CD4-positive, alpha-beta memory T cell (primary cell): ENCODE data around the gene LRRC3C. TPM values are rescaled to one million over a fixed set of nuclear protein-coding genes. Genes with fewer than 3 reads are reported as not detected.

Source experiments
- CTCF ChIA-PET: fragments of 350-600 bp; sonication (Branson Sonifier 250); formaldehyde crosslinking; loops from one replicate; lab custom pipeline; 2021; ENCODE audit warnings: inconsistent platforms; ENCODE audit not compliant: partially characterized antibody; lab: Charles Lee
- POLR2A ChIA-PET: fragments of 350-600 bp; sonication (Branson Sonifier 250); formaldehyde crosslinking; loops from one replicate; lab custom pipeline; 2021; ENCODE audit not compliant: partially characterized antibody; lab: Charles Lee
- DNase-seq, 5 donors: peaks; one replicate each; pipeline versions ENCODE4 v3.0.0 to v3.0.0-alpha.2; 2020 to 2022; ENCODE audit warnings: mixed read lengths in 1 of 5
- H3K27ac ChIP-seq: one replicate; pipeline ENCODE4 v1.7.0; 2013; ENCODE audit warnings: low read depth, low read length
- H3K27me3 ChIP-seq: 2 replicates; pipeline ENCODE4 v1.7.0; 2013; ENCODE audit warnings: mild to moderate bottlenecking, low read length, moderate library complexity; ENCODE audit not compliant: insufficient read depth
- H3K36me3 ChIP-seq: 2 replicates; pipeline ENCODE4 v1.7.0; 2013; ENCODE audit warnings: mild to moderate bottlenecking, low read length, moderate library complexity; ENCODE audit not compliant: insufficient read depth
- H3K4me1 ChIP-seq: 2 replicates; pipeline ENCODE4 v1.7.0; 2013; ENCODE audit warnings: mild to moderate bottlenecking, low read length, moderate library complexity; ENCODE audit not compliant: insufficient read depth
- H3K4me3 ChIP-seq, 2 donors: one replicate each; pipeline ENCODE4 v1.7.0; 2013; ENCODE audit warnings: low read length in 2 of 2, mild to moderate bottlenecking in 1 of 2
- H3K9me3 ChIP-seq, 2 donors: one replicate each; pipeline ENCODE4 v1.7.0; 2013; ENCODE audit warnings: low read length in 2 of 2, control low read depth in 1 of 2; ENCODE audit not compliant: control insufficient read depth in 1 of 2
- H3K27ac Mint-ChIP-seq, 7 donors: one replicate each; pipeline ENCODE4 v1.8.0; 2020 to 2021; ENCODE audit warnings: mixed read lengths in 7 of 7, mild to moderate bottlenecking in 6 of 7, inconsistent platforms in 3 of 7, moderate library complexity in 3 of 7
- H3K27me3 Mint-ChIP-seq, 2 donors: one replicate each; pipeline ENCODE4 v1.8.0; 2020 to 2021; ENCODE audit warnings: mixed read lengths in 2 of 2
- H3K36me3 Mint-ChIP-seq, 2 donors: one replicate each; pipeline ENCODE4 v1.8.0; 2020 to 2021; ENCODE audit warnings: mixed read lengths in 2 of 2, inconsistent platforms in 1 of 2, mild to moderate bottlenecking in 1 of 2
- H3K4me1 Mint-ChIP-seq, 4 donors: one replicate each; pipeline ENCODE4 v1.8.0; 2020 to 2021; ENCODE audit warnings: mixed read lengths in 4 of 4, mild to moderate bottlenecking in 1 of 4
- H3K4me3 Mint-ChIP-seq, 8 donors: one replicate each; pipeline ENCODE4 v1.8.0; 2020 to 2021; ENCODE audit warnings: mixed read lengths in 8 of 8, mild to moderate bottlenecking in 7 of 8, moderate library complexity in 6 of 8, inconsistent platforms in 3 of 8
- H3K9me3 Mint-ChIP-seq, 8 donors: one replicate each; pipeline ENCODE4 v1.8.0; 2020 to 2021; ENCODE audit warnings: mixed read lengths in 8 of 8, mild to moderate bottlenecking in 5 of 8, inconsistent platforms in 3 of 8, moderate library complexity in 1 of 8
- intact Hi-C: fragments of 100-400 bp; cut with micrococcal nuclease; formaldehyde crosslinking; loops from one replicate; pipeline ENCODE4 v1.15.1; 2023
- polyA plus RNA-seq, 2 donors: library from polyadenylated mRNA; unstranded; fragments of 300-500 nt; fragmentation: Illumina TruSeq; gene quantifications; one replicate each; pipeline ENCODE4 v1.2.3, GENCODE V29; 2021
- total RNA-seq, 2 experiments: library from RNA; stranded (reverse); gene quantifications; one replicate each; pipeline ENCODE4 v1.2.3, GENCODE V29; 2021

Gene LRRC3C
- total and polyA plus RNA-seq, 4 experiments from 2014 or later: not detected

DNA sequence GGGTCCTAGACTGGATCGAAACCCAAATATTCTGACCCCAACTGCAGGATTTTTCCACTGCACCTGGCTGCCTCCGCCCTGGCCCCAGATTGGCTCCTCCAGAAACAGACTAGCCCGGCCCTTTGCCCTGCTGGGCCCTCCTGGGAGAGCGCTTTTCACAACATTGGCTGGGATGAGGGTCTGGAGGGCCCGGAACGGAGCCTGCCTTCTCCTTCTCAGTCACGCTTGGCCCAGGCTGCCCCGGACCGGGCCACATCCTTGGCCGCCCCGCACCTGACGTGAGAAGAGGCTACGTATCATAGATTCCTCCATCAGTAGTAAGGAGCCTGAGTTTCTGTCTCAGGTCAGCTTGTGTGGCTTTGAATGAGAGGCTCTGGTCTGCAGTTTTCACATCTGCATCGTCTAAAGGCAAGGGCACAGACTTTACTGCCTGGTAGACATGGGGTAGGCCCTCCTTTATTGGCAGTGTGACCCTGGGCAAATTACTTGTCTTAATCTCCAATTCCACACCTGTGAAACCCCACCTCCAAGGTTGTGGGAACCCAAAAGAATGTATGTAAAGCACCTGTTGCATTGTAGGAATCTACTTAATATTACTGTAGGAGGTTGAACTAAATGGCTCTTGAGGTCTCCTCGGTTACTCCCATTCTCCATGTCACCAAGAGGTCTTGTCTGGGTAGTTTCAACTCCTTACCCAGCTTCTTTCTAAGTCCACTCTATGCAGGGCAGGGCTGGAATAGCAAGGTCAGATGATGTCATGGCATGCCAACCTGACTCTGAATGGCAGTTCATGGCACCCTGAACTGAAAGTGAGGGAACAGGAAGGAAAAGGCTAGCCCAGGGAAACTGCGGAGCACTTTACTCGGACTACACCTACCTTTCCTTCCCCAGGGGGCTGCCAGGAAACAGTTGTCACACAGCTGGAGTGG, 661 bp downstream of the LRRC3C start:
- ChIA-PET POLR2A (interaction anchor here (1.0 to 3.3 kb wide), 9 partner anchors 10 to 290 kb away, joined by 3 to 20 read pairs (median 7); partner anchors contain the start of genes GSDMB, PSMD3, WIPF2 and ZPBP2), CTCF (interaction anchor here (2.2 kb wide), 1 partner anchor 12 kb away, joined by 8 read pairs; no protein-coding TSS in a partner anchor)
- H3K9me3 Mint-ChIP-seq: peaks cover 0 to 2% (median 0%) of the 10 kb centered on the region in 8 donors
- Histone ChIP-seq H3K36me3 (peaks cover 11% of the 10 kb centered on the region), H3K27ac (peak overlapping the region; percentile 82), H3K27me3 (no peaks in the 10 kb centered on the region), H3K4me3 (peak overlapping the region; percentile 79 to 89), H3K9me3 (no peaks in the 10 kb centered on the region), H3K4me1 (peaks cover 41% of the 10 kb centered on the region)
- no peak for DNase-seq
- no peaks in the 10 kb centered on the region for H3K27me3 Mint-ChIP-seq
- peaks cover 6 to 18% of the 10 kb centered on the region in 2 donors for H3K36me3 Mint-ChIP-seq
- intact Hi-C loops: loop anchor here (1.0 to 2.0 kb wide), 5 partner anchors 24 to 291 kb away; partner anchors contain the start of genes PSMD3 and STARD3
- H3K27ac Mint-ChIP-seq: peak overlapping the region; percentile 72 to 99 (median 91)
- H3K4me3 Mint-ChIP-seq: peak overlapping the region; percentile 83 to 99 (median 96)
- peaks cover 17 to 45% (median 34%) of the 10 kb centered on the region in 4 donors for H3K4me1 Mint-ChIP-seq

DNA sequence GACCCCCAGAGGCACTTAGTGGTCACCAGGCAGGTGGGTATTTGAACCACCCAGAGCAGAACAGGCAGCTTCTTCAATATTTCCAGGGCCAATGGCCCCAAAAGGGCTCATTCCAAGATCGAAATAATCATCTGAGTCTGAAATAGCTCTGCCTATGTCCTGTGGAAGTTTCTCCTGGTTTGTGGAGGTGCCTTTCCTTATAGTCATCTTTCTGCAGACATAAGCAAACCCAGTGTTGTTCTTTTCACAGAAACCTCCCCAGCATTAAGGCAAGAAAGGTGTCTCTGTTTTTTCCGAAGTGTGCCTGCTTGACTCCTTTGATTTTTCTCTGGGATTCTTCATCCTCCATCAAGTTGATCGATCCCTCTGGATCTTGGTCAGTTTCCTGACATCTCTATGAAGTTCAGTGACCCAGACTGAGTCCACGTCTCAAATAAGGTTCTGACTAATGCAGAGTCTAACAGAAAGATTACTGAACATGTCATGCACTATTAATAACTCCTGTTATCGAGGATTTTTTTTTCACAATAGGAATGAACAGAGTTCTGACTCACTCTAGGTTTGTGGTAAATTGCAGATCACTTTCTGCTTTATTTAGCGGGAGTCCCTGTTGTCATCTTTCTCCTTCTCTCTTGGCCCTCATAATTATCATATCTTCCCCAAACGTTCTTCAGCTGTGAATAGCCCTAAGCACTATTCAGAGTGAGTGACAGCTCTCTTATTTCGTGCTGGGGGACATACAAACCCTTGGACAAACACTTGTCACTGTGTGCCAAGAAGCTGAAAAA, 1.5 kb downstream of the LRRC3C start:
- intact Hi-C loops: no loop called here
- H3K27ac Mint-ChIP-seq: peak overlapping the region in 1 of 7 donors; percentile 95

DNA sequence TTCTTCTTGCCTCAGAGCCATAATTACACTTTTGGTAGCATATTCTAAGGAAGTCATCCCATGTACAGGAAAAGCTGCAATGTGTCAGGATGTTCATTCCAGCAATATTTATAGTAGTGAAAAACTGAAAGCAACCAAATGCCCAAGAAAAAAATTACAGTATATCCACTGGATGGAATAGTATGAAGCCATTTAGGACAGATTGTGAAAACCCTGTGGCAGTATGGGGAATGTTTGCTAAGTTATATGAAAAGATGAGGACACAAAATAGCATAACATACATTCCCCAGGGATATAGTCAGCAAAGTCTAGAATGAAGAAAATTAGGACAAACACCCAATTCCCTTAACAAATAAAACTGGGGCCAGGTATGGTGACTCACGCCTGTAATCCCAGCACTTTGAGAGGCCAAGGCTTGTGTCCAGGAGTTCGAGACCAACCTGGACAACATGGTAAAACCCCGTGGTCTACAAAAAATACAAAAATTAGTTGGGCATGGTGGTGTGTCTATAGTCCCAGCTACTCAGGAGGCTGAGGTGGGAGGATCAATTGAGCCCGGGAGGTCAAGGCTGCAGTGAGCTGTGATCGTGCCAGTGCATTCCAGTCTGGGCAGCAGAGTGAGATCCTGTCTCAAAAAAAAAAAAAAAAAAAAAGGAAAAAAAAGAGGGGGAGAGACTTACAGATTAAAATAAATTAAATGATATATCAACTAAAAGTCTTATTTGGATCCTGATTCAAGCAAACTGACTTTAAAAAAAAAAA, 2.3 kb downstream of the LRRC3C start:
- peak overlapping the region in 1 of 7 donors; percentile 68 for H3K27ac Mint-ChIP-seq

More for the DNA sequence above, 1.5 kb downstream of the LRRC3C start:
- peaks cover 0 to 2% (median 0%) of the 10 kb centered on the region in 8 donors for H3K9me3 Mint-ChIP-seq
- peak overlapping the region in 5 of 8 donors; percentile 3 to 57 (median 42) for H3K4me3 Mint-ChIP-seq
- Histone ChIP-seq H3K4me3 (no peak overlapping the region), H3K27me3 (no peaks in the 10 kb centered on the region), H3K4me1 (peaks cover 33% of the 10 kb centered on the region), H3K9me3 (no peaks in the 10 kb centered on the region), H3K36me3 (peaks cover 3% of the 10 kb centered on the region), H3K27ac (no peak overlapping the region)
- H3K36me3 Mint-ChIP-seq: peaks cover 3 to 14% of the 10 kb centered on the region in 2 donors
- ChIA-PET CTCF (interaction anchor here (2.2 kb wide), 1 partner anchor 11 kb away, joined by 8 read pairs; no protein-coding TSS in a partner anchor), POLR2A (interaction anchor here (1.5 to 3.3 kb wide), 2 partner anchors 11 to 51 kb away, joined by 3 to 20 read pairs; partner anchors contain the start of genes GSDMB and PSMD3)
- H3K4me1 Mint-ChIP-seq: peaks cover 17 to 41% (median 30%) of the 10 kb centered on the region in 4 donors
- no peak for DNase-seq
- H3K27me3 Mint-ChIP-seq: no peaks in the 10 kb centered on the region

DNA sequence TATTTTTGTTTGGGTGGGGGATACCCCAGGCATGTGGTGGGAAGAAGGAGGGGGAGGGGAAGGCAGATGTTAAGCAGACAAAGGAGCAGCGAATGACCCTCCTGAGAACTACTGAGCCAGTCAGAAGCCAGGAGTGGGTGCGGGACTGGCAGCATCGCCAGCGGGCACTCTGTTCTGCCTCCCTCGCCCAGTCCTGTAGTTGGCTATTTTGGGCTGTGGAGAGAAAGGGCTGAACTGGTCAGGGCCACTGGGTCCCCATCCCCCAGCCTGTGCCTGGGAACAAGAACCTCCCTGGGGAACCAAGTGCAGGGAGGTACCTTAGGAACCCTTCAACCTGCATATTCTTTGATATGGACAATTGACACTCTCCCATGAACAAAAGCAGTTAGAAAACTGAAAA, 6.4 kb downstream of the LRRC3C start:
- no peak for DNase-seq
- no peak overlapping the region for H3K4me3 Mint-ChIP-seq
- H3K4me3 ChIP-seq: no peak overlapping the region
- no peak overlapping the region for H3K27ac Mint-ChIP-seq
- POLR2A ChIA-PET: no interaction called here
- peaks cover 0 to 2% (median 0%) of the 10 kb centered on the region in 4 donors for H3K4me1 Mint-ChIP-seq
- no peaks in the 10 kb centered on the region for H3K36me3 ChIP-seq
- no peak overlapping the region for H3K27ac ChIP-seq
- no peaks in the 10 kb centered on the region for H3K9me3 Mint-ChIP-seq
- CTCF ChIA-PET: no interaction called here
- intact Hi-C loops: no loop called here
- no peaks in the 10 kb centered on the region for H3K36me3 Mint-ChIP-seq
- H3K27me3 ChIP-seq: no peaks in the 10 kb centered on the region
- no peaks in the 10 kb centered on the region for H3K4me1 ChIP-seq
- H3K9me3 ChIP-seq: no peaks in the 10 kb centered on the region
- H3K27me3 Mint-ChIP-seq: no peaks in the 10 kb centered on the region

More for the DNA sequence above, 2.3 kb downstream of the LRRC3C start:
- DNase-seq: no peak
- H3K4me1 Mint-ChIP-seq: peaks cover 12 to 34% (median 22%) of the 10 kb centered on the region in 4 donors
- Histone ChIP-seq H3K4me1 (peaks cover 25% of the 10 kb centered on the region), H3K27ac (no peak overlapping the region), H3K9me3 (no peaks in the 10 kb centered on the region), H3K4me3 (no peak overlapping the region), H3K27me3 (no peaks in the 10 kb centered on the region), H3K36me3 (no peaks in the 10 kb centered on the region)
- H3K4me3 Mint-ChIP-seq: peak overlapping the region in 2 of 8 donors; percentile 3 to 55
- ChIA-PET CTCF (interaction anchor here (2.2 kb wide), 1 partner anchor 10 kb away, joined by 8 read pairs; no protein-coding TSS in a partner anchor), POLR2A (no interaction called here)
- intact Hi-C loops: no loop called here
- no peaks in the 10 kb centered on the region for H3K27me3 Mint-ChIP-seq
- H3K9me3 Mint-ChIP-seq: peaks cover 0 to 2% (median 0%) of the 10 kb centered on the region in 8 donors
- H3K36me3 Mint-ChIP-seq: peaks cover 0 to 12% of the 10 kb centered on the region in 2 donors

DNA sequence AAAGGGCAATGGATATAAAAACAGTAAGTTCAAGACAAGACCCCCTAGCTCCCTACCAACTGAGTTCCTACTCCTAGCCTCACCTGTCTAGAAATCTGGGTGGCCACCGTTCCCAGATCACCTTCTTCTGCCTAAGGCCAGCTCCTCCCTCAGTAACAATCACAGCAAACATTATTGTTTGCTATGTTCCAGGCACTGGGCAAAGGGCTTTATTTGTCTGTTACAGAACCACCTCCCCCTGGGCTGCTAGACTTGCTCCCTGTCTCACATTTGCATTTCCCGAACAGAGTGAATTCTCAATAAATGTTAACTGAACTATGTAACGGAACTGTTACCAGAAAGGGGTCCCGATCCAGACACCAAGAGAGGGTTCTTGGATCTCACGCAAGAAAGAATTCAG, 6.8 kb downstream of the LRRC3C start:
- Mint-ChIP-seq H3K4me3 (no peak overlapping the region), H3K27me3 (no peaks in the 10 kb centered on the region), H3K27ac (no peak overlapping the region), H3K4me1 (peaks cover 0 to 4% (median 2%) of the 10 kb centered on the region in 4 donors), H3K9me3 (no peaks in the 10 kb centered on the region), H3K36me3 (no peaks in the 10 kb centered on the region)
- H3K9me3 ChIP-seq: no peaks in the 10 kb centered on the region
- intact Hi-C loops: no loop called here
- no peak overlapping the region for H3K27ac ChIP-seq
- no peaks in the 10 kb centered on the region for H3K27me3 ChIP-seq
- no peak for DNase-seq
- peaks cover 2% of the 10 kb centered on the region for H3K4me1 ChIP-seq
- H3K36me3 ChIP-seq: no peaks in the 10 kb centered on the region
- ChIA-PET CTCF (no interaction called here), POLR2A (no interaction called here)
- no peak overlapping the region for H3K4me3 ChIP-seq

DNA sequence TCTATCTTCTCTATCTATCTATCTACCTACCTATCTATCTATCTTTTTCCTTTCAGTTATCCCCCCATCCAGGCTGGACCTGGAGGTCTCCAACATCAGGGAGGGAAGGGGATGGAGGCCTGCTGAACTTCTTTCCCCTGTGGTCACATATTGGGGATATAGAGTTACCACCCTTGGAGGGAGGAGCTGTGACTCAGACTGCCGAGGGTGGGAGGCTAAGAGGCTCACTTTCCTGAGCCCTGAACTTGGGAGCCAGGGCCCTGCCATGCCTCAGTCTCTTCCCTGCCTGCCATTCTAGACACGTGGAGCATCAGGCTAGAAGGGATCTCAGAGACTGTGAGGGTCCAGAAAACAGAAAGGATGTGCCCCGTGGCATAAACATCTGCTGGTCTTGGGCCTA, 8.4 kb downstream of the LRRC3C start:
- Mint-ChIP-seq H3K27ac (no peak overlapping the region), H3K4me1 (peaks cover 7 to 16% (median 10%) of the 10 kb centered on the region in 4 donors), H3K9me3 (no peaks in the 10 kb centered on the region), H3K27me3 (no peaks in the 10 kb centered on the region), H3K36me3 (no peaks in the 10 kb centered on the region), H3K4me3 (no peak overlapping the region)
- Histone ChIP-seq H3K36me3 (no peaks in the 10 kb centered on the region), H3K4me3 (no peak overlapping the region), H3K27me3 (no peaks in the 10 kb centered on the region), H3K9me3 (no peaks in the 10 kb centered on the region), H3K27ac (no peak overlapping the region), H3K4me1 (peaks cover 15% of the 10 kb centered on the region)
- CTCF ChIA-PET: no interaction called here
- intact Hi-C loops: no loop called here
- DNase-seq: no peak
- POLR2A ChIA-PET: no interaction called here
